ENCODE results near the gene C20orf96. TPM values are rescaled to one million over a fixed set of nuclear protein-coding genes. Genes with fewer than 3 reads are reported as not detected.
"Not testable (repeated sequence)": the region's sequence is repeated elsewhere in the genome, so short reads cannot be mapped to it uniquely, and the experiment has no call there.

The C20orf96 gene
- polyA plus RNA-seq, 1 donor from 2014 or later, result 10.9 TPM

- H3K4me2 ChIP-seq (ENCODE audit: low read length), result no peak overlapping the region
- H3K27me3 ChIP-seq (ENCODE audit: insufficient read depth, low read depth, low read length), result no peaks in the 10 kb centered on the region
- H3K4me3 ChIP-seq (ENCODE audit: low read length), result no peak overlapping the region
- TF ChIP-seq POLR2AphosphoS5 (IDR thresholded peaks at IDR 0.05) (no peak), TAF1 (IDR thresholded peaks at IDR 0.05; ENCODE audit: low read depth) (no peak), EP300 (conservative IDR thresholded peaks at IDR 0.05; ENCODE audit: poor library complexity, severe bottlenecking) (no peak), EZH2 (IDR thresholded peaks at IDR 0.05; ENCODE audit: borderline replicate concordance, insufficient read depth, low read length, poor library complexity, severe bottlenecking) (no peak), CTCF (IDR thresholded peaks at IDR 0.05; ENCODE audit: poor library complexity, severe bottlenecking) (no peak), RAD21 (conservative IDR thresholded peaks at IDR 0.05) (no peak), SMC3 (conservative IDR thresholded peaks at IDR 0.05; ENCODE audit: poor library complexity) (no peak), MXI1 (conservative IDR thresholded peaks at IDR 0.05; ENCODE audit: poor library complexity, severe bottlenecking) (no peak), REST (IDR thresholded peaks at IDR 0.05; ENCODE audit: borderline replicate concordance) (no peak)
- H3K9ac ChIP-seq (ENCODE audit: low read length), result no peak overlapping the region
- H3K9me3 ChIP-seq (ENCODE audit: low read length), result no peaks in the 10 kb centered on the region
- H3K27ac ChIP-seq (ENCODE audit: low read length), result no peak overlapping the region
- no peaks in the 10 kb centered on the region for H4K20me1 ChIP-seq (ENCODE audit: insufficient read depth)
- no peaks in the 10 kb centered on the region for H3F3A ChIP-seq (ENCODE audit: insufficient read depth, low read length, poor library complexity, severe bottlenecking)
- H3K9me2 ChIP-seq (ENCODE audit: insufficient read depth, low read length), result no peaks in the 10 kb centered on the region
- H2AFZ ChIP-seq (ENCODE audit: low read depth, low read length), result no peak overlapping the region
- no peaks in the 10 kb centered on the region for H3K79me2 ChIP-seq (replicated peaks; ENCODE audit: insufficient read depth, low read length)
- no peaks in the 10 kb centered on the region for H3K36me3 ChIP-seq (ENCODE audit: insufficient read depth, low read length)
These were observed 32.2 kb downstream of the C20orf96 start for GRCh38 chr20:258269-258858.

- H3K27me3 ChIP-seq (ENCODE audit: insufficient read depth, low read depth, low read length), result no peaks in the 10 kb centered on the region
- no peak within 1 kb of the TSS for H3K4me3 ChIP-seq (ENCODE audit: low read length)
- H2AFZ ChIP-seq (ENCODE audit: low read depth, low read length), result no peak within 1 kb of the TSS
- H3K9me2 ChIP-seq (ENCODE audit: insufficient read depth, low read length), result no peaks in the 10 kb centered on the region
- H3K9ac ChIP-seq (ENCODE audit: low read length), result no peak within 1 kb of the TSS
- no peaks in the 10 kb centered on the region for H3F3A ChIP-seq (ENCODE audit: insufficient read depth, low read length, poor library complexity, severe bottlenecking)
- no peaks in the 10 kb centered on the region for H3K9me3 ChIP-seq (ENCODE audit: low read length)
- no peaks in the 10 kb centered on the region for H4K20me1 ChIP-seq (ENCODE audit: insufficient read depth)
- no peak within 1 kb of the TSS for H3K27ac ChIP-seq (ENCODE audit: low read length)
- no peaks in the 10 kb centered on the region for H3K36me3 ChIP-seq (ENCODE audit: insufficient read depth, low read length)
- TF ChIP-seq TAF1 (IDR thresholded peaks at IDR 0.05; ENCODE audit: low read depth), result no peak
- no peak for TF ChIP-seq POLR2AphosphoS5 (IDR thresholded peaks at IDR 0.05)
- no peak for TF ChIP-seq MXI1 (conservative IDR thresholded peaks at IDR 0.05; ENCODE audit: poor library complexity, severe bottlenecking)
- TF ChIP-seq RAD21 (conservative IDR thresholded peaks at IDR 0.05), result no peak
- no peak for TF ChIP-seq EP300 (conservative IDR thresholded peaks at IDR 0.05; ENCODE audit: poor library complexity, severe bottlenecking)
- TF ChIP-seq REST (IDR thresholded peaks at IDR 0.05; ENCODE audit: borderline replicate concordance), result no peak
- TF ChIP-seq EZH2 (IDR thresholded peaks at IDR 0.05; ENCODE audit: borderline replicate concordance, insufficient read depth, low read length, poor library complexity, severe bottlenecking), result no peak
- no peak for TF ChIP-seq SMC3 (conservative IDR thresholded peaks at IDR 0.05; ENCODE audit: poor library complexity)
- no peak for TF ChIP-seq CTCF (IDR thresholded peaks at IDR 0.05; ENCODE audit: poor library complexity, severe bottlenecking)
- no peak within 1 kb of the TSS for H3K4me2 ChIP-seq (ENCODE audit: low read length)
- H3K79me2 ChIP-seq (replicated peaks; ENCODE audit: insufficient read depth, low read length), result no peaks in the 10 kb centered on the region
These were observed 33.1 kb downstream of the C20orf96 start, which contains the start of gene DEFB132 for GRCh38 chr20:257419-257818. TSS of gene DEFB132 (plus strand) at chr20:257724. CDS start at chr20:257779, 55 bp downstream.

GRCh38 chr20:253447-253846, 37.1 kb downstream of the C20orf96 start:
- not testable (repeated sequence) for H3K9ac ChIP-seq (ENCODE audit: low read length); H3F3A ChIP-seq (ENCODE audit: insufficient read depth, low read length, poor library complexity, severe bottlenecking); H3K36me3 ChIP-seq (ENCODE audit: insufficient read depth, low read length); H3K27me3 ChIP-seq (ENCODE audit: insufficient read depth, low read depth, low read length); H4K20me1 ChIP-seq (ENCODE audit: insufficient read depth); H3K79me2 ChIP-seq (replicated peaks; ENCODE audit: insufficient read depth, low read length); H3K4me2 ChIP-seq (ENCODE audit: low read length); H2AFZ ChIP-seq (ENCODE audit: low read depth, low read length); H3K27ac ChIP-seq (ENCODE audit: low read length); H3K9me3 ChIP-seq (ENCODE audit: low read length); H3K9me2 ChIP-seq (ENCODE audit: insufficient read depth, low read length); H3K4me3 ChIP-seq (ENCODE audit: low read length)

Data from neural cell (in vitro differentiated cells).